Tibial nerve (tissue), 4 donors: ENCODE results near the gene MIEN1.

Source experiments
- EP300 ChIP-seq, 2 donors: sonication (generic); formaldehyde crosslinking; IDR thresholded peaks; one replicate each; pipeline ENCODE4 v1.6.1; 2017; ENCODE audit warnings: antibody characterized with exemption in 2 of 2, mild to moderate bottlenecking in 1 of 2
- POLR2A ChIP-seq, 2 donors: fragments of 450-650 bp; IDR thresholded peaks; one replicate each; pipeline ENCODE4 v1.6.1; 2017; ENCODE audit warnings: antibody characterized with exemption in 2 of 2, mild to moderate bottlenecking in 2 of 2, moderate library complexity in 2 of 2
- TF ChIP-seq, protein P1 (sequence below), 5 experiments: fragments of 200-600 bp in 3 of 5; fragments of 450-650 bp in 2 of 5; sonication (generic) in 3 of 5; IDR thresholded peaks; one replicate each; pipeline ENCODE4 v1.5.1; 2016 to 2019; ENCODE audit warnings: antibody characterized with exemption in 5 of 5, mild to moderate bottlenecking in 3 of 5, moderate library complexity in 2 of 5

DNA sequence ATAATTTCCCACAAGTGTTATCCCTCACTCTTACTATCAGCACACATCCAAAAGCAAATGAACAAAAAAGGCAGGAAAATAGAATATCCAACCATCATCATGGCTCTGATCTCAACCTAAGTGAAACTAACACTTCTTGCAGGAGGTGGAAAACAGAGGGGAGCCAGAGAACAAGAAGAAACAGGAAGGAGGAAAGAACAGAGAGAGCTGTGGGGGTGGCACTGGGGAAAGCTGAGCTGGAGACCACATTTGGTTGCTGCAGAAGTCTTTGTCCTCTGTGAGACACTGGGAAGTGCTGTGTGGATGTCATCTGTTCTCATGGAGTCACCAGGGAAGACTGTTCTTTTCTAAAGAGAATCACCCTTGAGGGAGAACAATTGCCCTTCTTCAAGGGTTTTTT, 42.1 kb upstream of the MIEN1 start:
- TF ChIP-seq, protein P1, sequence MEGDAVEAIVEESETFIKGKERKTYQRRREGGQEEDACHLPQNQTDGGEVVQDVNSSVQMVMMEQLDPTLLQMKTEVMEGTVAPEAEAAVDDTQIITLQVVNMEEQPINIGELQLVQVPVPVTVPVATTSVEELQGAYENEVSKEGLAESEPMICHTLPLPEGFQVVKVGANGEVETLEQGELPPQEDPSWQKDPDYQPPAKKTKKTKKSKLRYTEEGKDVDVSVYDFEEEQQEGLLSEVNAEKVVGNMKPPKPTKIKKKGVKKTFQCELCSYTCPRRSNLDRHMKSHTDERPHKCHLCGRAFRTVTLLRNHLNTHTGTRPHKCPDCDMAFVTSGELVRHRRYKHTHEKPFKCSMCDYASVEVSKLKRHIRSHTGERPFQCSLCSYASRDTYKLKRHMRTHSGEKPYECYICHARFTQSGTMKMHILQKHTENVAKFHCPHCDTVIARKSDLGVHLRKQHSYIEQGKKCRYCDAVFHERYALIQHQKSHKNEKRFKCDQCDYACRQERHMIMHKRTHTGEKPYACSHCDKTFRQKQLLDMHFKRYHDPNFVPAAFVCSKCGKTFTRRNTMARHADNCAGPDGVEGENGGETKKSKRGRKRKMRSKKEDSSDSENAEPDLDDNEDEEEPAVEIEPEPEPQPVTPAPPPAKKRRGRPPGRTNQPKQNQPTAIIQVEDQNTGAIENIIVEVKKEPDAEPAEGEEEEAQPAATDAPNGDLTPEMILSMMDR (IDR thresholded peaks at IDR 0.05) = no peak
- TF ChIP-seq POLR2A (IDR thresholded peaks at IDR 0.05) = no peak
- no peak for TF ChIP-seq EP300 (IDR thresholded peaks at IDR 0.05)
